DMS79 (cell line): ENCODE measurements around the gene CXCL1.

Experiments used
- DNase-seq: peaks from one replicate; lab custom pipeline; 2025; lab: John Stamatoyannopoulos, UW

The CXCL1 gene

DNA sequence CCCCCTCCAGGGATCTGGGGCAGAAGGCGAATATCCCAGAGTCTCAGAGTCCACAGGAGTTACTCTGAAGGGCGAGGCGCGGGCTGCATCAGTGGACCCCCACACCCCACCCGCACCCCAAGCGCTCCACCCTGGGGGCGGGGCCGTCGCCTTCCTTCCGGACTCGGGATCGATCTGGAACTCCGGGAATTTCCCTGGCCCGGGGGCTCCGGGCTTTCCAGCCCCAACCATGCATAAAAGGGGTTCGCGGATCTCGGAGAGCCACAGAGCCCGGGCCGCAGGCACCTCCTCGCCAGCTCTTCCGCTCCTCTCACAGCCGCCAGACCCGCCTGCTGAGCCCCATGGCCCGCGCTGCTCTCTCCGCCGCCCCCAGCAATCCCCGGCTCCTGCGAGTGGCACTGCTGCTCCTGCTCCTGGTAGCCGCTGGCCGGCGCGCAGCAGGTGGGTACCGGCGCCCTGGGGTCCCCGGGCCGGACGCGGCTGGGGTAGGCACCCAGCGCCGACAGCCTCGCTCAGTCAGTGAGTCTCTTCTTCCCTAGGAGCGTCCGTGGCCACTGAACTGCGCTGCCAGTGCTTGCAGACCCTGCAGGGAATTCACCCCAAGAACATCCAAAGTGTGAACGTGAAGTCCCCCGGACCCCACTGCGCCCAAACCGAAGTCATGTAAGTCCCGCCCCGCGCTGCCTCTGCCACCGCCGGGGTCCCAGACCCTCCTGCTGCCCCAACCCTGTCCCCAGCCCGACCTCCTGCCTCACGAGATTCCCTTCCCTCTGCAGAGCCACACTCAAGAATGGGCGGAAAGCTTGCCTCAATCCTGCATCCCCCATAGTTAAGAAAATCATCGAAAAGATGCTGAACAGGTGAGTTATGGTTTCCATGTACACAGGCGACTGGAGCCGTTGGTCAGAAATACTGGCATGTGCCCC, at the start of gene CXCL1:
Gene CXCL1, plus strand, starts transcription at position 264 of the 926 bp plus-strand sequence. Its CDS starts 78 bp downstream, at position 342.
- DNase-seq: no peak

DNA sequence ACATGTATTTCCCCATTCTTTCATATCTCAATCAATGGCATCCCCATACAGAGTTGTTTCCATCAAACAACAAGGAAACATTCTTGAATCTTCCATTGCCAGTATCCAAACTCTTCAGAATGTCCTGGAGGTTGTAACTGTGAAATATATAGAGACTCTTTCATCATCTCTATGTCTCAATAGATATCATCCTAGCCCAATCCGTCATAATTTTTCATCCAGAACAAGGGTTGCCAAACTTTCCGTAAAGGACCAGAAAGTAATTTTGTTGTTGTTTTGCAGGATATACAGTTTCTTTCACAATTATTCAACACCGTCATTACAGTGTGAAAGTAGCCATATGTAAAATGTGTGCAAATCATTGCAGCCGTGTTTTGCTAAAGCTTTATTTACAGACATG, 47.9 kb upstream of the CXCL1 start:
- no peak for DNase-seq

DNA sequence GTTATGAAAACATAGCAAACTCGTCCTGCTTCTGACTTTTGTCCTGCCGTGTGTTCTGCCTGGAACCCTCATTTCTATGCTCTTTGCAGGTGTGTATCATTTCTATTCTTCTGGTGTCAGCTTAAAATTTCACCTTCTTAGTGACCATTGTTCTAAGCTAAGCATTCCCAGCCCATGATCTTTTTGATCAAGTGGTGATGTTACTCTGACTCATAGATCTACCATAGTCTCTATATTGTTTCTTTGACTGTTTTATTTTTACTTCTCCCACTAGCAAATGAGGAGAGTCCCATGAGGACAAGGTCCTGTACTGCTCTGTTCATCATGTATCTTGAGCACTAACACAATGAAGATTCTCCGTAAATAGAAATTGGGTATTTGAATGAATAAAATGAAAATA, 46.8 kb upstream of the CXCL1 start:
- no peak for DNase-seq

DNA sequence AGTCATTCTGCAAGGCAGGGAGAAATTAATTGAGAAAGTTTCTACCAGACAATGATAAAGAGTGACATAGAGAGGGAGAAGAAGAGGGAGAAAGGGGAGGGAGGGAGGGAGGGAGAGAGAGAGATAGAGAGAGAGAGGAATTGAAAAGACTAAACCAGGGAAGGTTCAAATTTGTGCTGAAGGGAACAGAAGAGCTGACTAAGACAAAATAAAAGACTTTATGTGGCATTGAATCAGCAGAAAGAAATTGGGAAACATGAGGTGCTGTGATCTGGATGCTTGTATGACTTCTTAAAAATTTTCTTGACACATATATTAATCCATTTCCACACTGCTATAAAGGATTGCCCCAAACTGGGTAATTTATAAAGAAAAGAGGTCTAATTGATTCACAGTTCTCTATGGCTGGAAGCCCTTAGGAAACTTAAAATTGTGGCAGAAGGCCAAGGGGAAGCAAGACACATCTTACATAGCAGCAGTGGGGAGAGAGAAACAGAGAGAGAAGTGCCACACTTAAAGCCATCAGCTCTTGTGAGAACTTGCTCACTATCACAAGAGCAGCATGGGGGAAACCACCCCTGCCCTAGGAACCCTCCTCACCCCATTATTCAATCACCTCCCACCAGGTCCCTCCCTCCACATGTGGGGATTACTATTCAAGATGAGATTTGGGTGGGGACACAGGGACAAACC, 46.2 kb upstream of the CXCL1 start:
- no peak for DNase-seq

DNA sequence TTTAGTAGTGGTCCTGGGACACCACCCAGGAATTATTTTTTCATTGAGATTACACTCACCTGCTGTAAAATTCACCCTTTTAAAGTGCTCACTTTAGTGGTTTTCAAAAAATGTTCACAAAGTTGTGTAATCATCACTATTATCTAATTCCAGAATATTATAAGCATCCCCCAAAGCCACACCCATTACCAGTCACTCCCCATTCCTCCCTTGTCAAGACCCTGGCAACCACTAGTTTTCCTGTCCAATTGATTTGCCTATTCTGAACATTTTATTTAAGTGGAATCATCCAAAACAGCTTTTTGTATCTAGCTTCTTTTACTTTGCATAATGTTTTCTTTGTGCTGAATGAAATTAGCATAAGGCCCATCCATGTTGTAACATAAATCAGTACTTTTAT, 45.4 kb upstream of the CXCL1 start:
- DNase-seq: no peak

DNA sequence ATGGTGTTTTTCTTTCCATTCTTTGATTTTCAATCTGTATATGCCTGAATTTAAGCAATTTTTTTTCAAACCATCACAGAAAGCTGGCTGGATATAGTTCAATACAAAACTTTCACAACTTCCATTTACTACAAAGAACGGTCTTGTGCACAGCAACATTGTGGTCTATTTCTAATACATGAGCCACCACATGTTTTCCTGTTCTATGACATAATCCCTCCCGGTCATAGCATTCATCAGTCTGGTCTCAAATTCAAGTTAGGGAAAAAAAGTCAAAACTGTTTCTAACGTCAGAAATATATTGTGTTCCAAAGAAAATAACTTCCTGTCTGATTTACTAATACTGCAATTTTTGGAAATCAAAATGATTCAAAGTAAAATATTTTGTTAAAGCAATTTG, 40.2 kb upstream of the CXCL1 start:
- DNase-seq: no peak

DNA sequence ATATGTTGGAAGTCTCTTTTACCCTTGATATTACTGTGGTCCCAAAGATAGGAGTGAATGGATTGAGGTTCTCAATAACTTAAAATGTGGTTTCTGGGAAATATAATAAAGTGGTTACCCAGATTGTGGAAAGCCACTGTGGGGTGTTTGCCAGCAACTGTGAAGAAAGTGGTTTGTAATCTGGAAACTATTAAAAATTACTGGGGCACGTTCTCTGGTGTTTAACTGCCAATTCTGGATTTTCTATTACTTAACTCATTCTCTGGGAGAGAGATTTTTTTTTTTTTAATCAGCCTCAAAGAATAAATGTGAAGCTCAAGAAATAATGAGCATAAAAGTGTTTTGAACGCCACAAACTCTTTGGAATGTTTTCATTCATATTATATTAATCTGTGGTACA, 37.6 kb upstream of the CXCL1 start:
- no peak for DNase-seq

DNA sequence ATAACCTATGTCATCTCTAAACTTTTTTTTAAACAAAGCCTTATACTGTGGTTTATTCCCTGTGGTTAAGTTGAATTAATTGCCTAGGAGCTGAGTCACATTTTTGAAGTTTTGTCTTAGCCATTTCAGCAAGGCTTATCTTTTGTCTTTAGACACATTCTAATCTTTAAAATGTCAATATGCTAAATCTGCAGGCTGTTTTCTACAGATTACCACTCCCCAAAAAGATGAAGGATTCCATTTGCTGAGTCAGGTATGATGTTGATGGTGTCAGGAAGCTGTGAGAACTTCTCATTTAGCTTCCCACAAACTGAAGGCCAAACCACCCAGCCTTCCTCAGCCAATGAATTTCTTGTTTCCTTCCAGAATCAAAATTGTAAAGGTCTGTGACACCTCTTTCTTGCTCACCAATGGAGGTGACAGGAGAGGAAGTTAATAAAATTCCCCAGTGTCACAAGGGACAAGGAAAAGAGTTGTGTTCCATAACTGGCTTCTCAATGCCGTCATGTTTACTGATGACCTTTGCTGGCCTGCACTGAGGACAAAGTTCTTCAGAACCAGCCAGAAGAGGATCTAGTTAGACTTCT, 36.4 kb upstream of the CXCL1 start:
- no peak for DNase-seq

DNA sequence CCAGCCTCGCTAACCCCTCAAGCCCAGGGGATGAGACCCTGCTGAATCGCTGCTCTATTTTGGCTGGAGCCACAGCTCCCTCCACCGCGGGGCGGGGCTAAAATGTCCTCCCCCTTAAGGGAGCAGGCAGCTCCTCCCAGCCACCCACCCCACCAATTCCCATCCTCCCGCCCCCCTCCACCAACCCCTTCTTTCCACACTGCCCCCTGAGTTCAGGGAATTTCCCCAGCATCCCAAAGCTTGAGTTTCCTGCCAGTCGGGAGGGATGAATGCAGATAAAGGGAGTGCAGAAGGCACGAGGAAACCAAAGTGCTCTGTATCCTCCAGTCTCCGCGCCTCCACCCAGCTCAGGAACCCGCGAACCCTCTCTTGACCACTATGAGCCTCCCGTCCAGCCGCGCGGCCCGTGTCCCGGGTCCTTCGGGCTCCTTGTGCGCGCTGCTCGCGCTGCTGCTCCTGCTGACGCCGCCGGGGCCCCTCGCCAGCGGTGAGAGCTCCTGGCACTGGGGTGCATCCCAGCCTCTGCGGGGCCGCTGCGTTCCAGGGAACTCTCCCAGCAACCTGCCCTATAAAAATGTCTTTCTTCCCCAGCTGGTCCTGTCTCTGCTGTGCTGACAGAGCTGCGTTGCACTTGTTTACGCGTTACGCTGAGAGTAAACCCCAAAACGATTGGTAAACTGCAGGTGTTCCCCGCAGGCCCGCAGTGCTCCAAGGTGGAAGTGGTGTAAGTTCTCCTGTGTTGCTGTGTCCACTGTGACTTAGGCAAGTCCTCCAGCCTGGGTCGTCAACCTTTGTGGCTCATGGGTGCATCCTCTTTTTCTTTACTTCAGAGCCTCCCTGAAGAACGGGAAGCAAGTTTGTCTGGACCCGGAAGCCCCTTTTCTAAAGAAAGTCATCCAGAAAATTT, 32.6 kb upstream of the CXCL1 start, which contains the start of gene CXCL6:
Gene CXCL6, plus strand, starts transcription at position 306 of the 907 bp plus-strand sequence. Its CDS starts 73 bp downstream, at position 379.
- no peak for DNase-seq

DNA sequence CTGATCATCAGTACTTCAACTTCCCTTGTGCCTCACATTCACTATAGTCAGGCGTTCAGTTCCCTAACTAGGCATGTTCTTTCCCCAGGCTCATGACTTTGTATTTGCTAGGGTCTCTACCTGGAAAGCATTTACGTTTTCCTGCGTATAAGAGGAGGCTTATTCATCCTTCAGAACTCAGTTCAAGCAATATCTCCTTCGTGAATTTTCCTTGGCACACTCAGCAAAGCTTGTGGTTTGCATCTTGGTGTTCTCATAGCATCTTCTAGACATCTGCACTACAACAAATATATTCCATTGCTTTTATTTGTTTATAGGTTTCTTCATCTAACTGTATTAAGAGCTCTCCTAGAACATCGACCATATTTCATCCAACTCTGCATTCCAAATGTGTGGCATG, 30.1 kb upstream of the CXCL1 start:
- DNase-seq: no peak

DNA sequence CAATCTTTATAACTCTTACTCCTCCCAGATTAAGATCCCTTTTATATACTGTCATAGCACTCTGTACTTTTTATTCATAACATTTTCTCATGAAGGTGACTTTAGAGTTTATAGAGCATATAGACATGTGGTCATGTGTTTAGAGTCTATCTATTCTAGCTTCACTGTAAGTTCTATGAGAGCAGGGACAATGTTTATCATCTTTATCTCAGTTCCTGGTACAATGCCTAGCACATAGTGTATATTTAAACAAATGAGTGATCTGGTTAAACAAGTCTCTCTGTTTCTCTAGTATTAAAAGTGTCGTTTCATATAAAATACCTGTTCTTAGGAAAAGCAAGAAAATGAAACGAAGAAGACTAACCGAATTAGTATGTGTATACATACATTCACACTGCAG, 29.5 kb upstream of the CXCL1 start:
- DNase-seq: no peak

DNA sequence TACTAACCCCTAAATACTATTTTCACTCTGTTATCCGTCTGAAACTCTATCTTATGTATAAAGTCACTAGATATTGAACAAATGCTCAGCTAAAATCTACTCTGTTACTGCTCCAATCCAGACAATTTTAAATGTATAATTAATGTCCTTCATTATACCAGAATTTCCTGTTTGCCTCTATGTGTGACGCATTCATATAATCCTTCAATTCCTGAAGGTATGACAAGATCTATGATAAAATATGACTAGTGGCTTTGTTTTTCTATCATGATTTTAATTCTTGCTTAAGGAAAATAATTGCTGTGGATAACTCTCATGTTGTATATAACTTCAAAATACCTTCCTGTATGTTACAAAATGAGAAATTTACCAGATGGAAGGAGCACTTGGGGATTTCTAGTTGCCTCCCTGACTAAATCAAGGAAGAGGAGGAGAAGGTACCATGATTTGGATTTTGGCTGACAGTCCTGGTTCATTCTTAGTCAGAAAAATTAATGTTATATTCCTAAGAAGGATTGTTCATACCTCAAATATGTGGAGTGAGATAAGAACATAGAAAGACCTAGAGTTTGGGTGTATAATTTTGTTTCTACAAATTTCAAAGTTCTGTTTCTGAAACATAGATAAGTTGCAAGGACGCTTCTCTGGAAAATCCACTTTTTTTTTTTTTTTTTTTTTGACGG, 27.8 kb upstream of the CXCL1 start:
- no peak for DNase-seq

DNA sequence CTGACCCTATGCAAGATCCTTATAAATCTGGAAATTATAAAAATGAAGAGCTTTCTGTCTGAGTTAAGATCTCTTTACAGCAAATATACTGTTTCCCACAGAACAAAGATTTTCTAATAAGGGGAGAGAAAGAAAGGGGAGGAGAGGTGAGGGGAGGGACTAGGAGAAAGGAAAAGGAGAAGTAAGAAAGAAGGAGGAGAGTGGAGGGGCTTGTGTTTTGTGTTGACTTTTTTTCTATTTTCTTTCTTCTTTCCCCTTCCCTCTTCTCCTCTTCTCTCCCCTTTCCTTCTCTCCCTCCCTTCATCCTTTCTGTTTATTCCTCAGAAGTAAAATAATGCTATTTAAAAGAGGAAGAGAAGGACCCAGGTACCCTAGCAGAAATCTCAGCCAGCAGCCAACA, 26.5 kb upstream of the CXCL1 start:
- DNase-seq: no peak

DNA sequence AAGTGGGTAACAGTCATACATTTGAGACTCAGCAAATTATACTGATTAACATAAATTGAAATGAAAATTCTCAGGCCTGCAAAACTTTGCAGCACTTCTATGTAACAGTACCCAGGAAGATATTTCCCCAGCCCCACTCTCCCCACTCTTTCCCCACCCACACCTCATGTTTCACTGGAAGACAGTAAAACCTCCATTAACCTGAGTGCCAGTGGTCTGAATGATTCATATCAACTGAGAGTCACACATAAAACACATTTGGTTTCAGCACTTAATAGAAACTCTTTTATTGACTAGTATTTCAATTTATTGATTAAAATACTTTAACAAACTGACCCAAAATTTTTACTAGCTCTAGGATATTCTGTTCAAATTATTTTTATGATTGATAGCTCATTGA, 25.8 kb upstream of the CXCL1 start:
- no peak for DNase-seq

DNA sequence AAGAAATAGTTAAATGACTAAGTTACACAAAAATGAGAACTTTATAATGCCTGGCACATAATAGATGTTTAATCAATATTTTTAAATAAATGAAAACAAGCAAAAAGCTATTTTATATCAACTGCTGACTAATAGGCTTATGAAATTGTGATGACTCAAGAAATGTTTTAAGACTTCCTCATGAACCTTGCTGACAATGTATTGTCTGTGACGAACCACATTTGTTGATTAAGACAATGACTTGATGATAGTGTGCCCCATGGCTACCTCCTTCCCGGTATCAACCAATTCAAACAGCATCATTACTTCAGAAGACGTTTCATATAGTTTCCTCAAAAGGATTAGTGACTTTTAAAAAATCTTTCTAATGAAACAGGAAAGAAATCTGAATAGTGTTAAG, 24.8 kb upstream of the CXCL1 start:
- no peak for DNase-seq

DNA sequence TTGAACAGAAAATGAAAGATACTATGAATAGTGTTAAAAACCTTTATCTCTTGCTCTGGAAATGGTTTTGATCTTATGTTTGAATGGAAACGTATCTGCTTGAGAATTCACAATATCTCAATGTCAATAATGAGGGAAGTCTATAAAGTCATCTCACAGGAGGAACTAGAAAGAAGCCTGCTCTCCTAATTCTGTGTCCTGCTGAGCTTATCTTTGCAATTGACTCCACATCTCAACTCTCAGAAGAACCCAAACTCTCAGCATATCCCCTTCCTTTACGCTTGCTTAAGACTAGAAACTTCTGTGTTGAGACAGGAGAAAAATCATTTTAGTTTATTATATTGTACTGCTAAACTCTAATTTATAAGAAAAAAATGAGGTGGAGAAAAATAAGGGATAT, 24.4 kb upstream of the CXCL1 start:
- DNase-seq: no peak

DNA sequence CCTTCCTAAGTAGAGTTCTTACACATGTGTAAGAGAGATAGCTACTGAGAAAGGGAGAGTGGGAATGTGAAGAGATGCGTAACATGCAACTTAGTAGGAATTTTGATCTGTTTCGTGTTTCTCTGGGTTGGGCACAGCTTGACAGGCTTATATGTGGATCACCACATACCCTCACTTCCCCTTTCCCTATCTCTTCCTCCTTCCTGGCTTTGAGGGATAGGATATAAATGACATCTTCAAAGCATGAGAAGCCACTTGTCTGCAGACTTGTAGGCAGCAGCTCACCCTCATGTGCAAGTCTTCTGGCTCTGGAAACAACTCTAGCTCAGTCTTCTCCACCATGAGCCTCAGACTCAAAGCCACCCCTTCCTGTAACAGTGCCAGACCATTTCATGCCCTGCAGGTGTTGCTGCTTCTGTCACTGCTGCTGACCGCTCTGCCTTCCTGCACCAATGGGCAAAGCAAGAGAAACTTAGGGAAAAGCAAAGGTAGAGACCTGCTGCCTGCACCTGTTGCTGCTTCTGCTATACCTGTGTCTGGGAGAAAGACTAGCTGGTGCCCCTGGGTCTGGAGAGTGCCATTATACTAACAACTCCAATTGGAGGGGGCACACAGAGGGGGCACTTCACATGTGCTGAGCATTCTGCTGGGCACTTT, 21.5 kb upstream of the CXCL1 start:
- DNase-seq: no peak

DNA sequence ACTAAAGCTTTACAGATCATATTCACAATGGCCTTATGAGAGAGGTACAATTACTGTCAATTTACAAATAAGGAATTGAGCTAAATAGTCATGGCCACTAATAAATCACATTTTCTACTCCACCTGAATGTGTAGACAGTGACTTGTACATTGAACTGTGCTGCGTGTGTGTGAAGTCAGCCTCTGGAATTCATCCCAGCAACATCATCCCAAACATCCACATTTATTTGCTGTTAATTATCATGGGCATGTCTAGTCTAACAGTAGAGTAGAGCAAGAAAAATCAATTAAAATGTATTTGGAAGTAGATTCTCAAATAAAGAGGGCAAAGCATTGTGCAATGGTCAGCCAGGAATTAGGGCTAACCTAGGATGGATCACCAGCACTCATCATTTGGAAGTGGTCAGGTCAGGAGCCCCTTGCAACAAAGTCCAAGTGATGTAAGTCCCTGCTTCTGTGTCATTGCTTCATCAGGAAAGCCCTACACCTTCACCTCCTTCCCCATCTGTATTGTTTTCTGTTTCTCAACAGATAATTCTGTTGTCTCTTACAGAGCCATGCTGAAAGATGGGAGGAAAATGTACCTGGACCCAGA, 20.9 kb upstream of the CXCL1 start:
- DNase-seq: no peak

DNA sequence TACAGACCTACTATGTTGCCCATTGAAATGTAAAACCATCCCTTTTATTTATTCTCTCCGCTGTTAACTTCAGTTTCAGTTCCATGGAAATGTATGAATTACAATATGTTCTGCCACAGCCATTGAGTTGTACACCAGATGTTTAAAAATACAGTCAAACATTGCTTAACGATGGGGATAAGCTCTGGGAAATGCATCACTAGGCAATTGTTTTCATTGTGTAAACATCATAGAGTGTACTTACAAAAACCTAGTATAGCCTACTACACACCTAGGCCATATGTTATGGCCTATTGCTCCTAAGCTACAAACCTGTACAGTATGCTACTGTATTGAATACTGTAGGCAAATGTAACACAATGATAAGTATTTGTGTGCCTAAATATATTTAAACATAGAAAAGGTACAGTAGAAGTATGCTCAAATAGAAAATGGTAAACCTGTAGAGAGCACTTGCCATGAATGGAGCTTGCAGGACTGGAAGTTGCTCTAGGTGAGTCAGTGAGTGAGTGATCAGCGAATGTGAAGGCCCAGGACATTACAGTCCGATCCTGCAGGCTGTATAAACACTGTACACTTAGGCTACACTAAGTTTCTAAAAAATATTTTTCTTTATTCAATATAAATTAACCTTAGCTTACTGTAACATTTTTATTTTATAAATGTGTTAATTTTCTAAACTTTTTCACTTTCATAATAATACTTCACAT, 18.8 kb upstream of the CXCL1 start:
- DNase-seq: no peak

DNA sequence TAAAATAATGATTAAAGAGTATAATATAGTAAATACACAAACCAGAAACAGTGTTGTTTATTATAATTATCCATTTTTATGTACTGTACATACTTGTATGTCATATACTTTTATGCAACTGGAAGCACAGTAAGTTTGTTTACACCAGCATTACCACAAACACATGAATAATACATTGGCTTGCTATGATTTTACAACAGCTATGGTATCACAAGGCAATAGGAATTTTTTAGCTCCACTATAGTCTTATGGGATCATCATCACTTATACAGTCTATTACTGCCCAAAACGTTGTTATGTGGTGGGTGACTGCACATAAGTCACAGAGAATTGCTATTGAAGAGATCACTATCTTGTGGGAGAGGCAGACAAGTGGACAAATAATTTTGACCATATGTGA, 17.9 kb upstream of the CXCL1 start:
- no peak for DNase-seq
